ENCODE results near the gene SLC35F3. TPM values are rescaled to one million over a fixed set of nuclear protein-coding genes. Genes with fewer than 3 reads are reported as not detected.

Gene SLC35F3
- total RNA-seq, 2 donors from 2014 or later = 14.4 to 14.8 TPM

- Histone ChIP-seq H3K4me3 (ENCODE audit: low read length) (no peak overlapping the region), H3K27ac (ENCODE audit: low read depth, low read length) (no peak overlapping the region), H3K9ac (ENCODE audit: extremely low read depth, low read length, poor library complexity, severe bottlenecking) (no peak overlapping the region), H3K36me3 (ENCODE audit: control insufficient read depth, insufficient read depth, low read length) (no peaks in the 10 kb centered on the region), H3K9me3 (ENCODE audit: control insufficient read depth, low read length) (no peaks in the 10 kb centered on the region), H3K4me1 (ENCODE audit: control insufficient read depth, insufficient read depth, low read length) (no peaks in the 10 kb centered on the region), H3K27me3 (ENCODE audit: control insufficient read depth, insufficient read depth, low read length, poor library complexity, severe bottlenecking) (no peaks in the 10 kb centered on the region)
- peaks cover 17% of the 10 kb centered on the region for H3K4me1 Mint-ChIP-seq
- no peaks in the 10 kb centered on the region for H3K27me3 Mint-ChIP-seq (ENCODE audit: insufficient read depth)
- H3K36me3 Mint-ChIP-seq (ENCODE audit: low read depth) = no peaks in the 10 kb centered on the region
- H3K27ac Mint-ChIP-seq = no peak overlapping the region
- TF ChIP-seq CTCF (conservative IDR thresholded peaks at IDR 0.05) = no peak
- WGBS, 2 experiments (ENCODE audit: insufficient coverage in 1 of 2, insufficient read length in 1 of 2) = 75 to 80% methylated on average over 4 to 5 of the region's 5 CpGs
- H3K4me3 Mint-ChIP-seq = no peak overlapping the region
- peak; percentile 57 for DNase-seq
- no peaks in the 10 kb centered on the region for H3K9me3 Mint-ChIP-seq
These were observed 259.7 kb downstream of the SLC35F3 start for GRCh38 chr1:234164098-234164709.

- no peak for DNase-seq
- Mint-ChIP-seq H3K27ac (no peak overlapping the region), H3K4me3 (no peak overlapping the region), H3K4me1 (peaks cover 9% of the 10 kb centered on the region), H3K36me3 (ENCODE audit: low read depth) (no peaks in the 10 kb centered on the region), H3K9me3 (no peaks in the 10 kb centered on the region), H3K27me3 (ENCODE audit: insufficient read depth) (no peaks in the 10 kb centered on the region)
- Histone ChIP-seq H3K27ac (ENCODE audit: low read depth, low read length) (no peak overlapping the region), H3K9me3 (ENCODE audit: control insufficient read depth, low read length) (no peaks in the 10 kb centered on the region), H3K9ac (ENCODE audit: extremely low read depth, low read length, poor library complexity, severe bottlenecking) (no peak overlapping the region), H3K27me3 (ENCODE audit: control insufficient read depth, insufficient read depth, low read length, poor library complexity, severe bottlenecking) (no peaks in the 10 kb centered on the region), H3K4me3 (ENCODE audit: low read length) (no peak overlapping the region), H3K36me3 (ENCODE audit: control insufficient read depth, insufficient read depth, low read length) (no peaks in the 10 kb centered on the region), H3K4me1 (ENCODE audit: control insufficient read depth, insufficient read depth, low read length) (no peaks in the 10 kb centered on the region)
- no peak for TF ChIP-seq CTCF (conservative IDR thresholded peaks at IDR 0.05)
- 94% methylated on average over 6 to 7 of the region's 7 CpGs for WGBS, 2 experiments (ENCODE audit: insufficient coverage in 1 of 2, insufficient read length in 1 of 2)
These were observed 263.7 kb downstream of the SLC35F3 start for GRCh38 chr1:234168061-234168724.

- Mint-ChIP-seq H3K36me3 (ENCODE audit: low read depth) (no peaks in the 10 kb centered on the region), H3K27ac (no peak overlapping the region), H3K27me3 (ENCODE audit: insufficient read depth) (no peaks in the 10 kb centered on the region), H3K4me3 (no peak overlapping the region), H3K4me1 (peaks cover 4% of the 10 kb centered on the region), H3K9me3 (no peaks in the 10 kb centered on the region)
- 91 to 94% methylated on average over 8 to 9 of the region's 9 CpGs for WGBS, 2 experiments (ENCODE audit: insufficient coverage in 1 of 2, insufficient read length in 1 of 2)
- Histone ChIP-seq H3K9me3 (ENCODE audit: control insufficient read depth, low read length) (no peaks in the 10 kb centered on the region), H3K4me3 (ENCODE audit: low read length) (no peak overlapping the region), H3K4me1 (ENCODE audit: control insufficient read depth, insufficient read depth, low read length) (no peaks in the 10 kb centered on the region), H3K27ac (ENCODE audit: low read depth, low read length) (no peak overlapping the region), H3K36me3 (ENCODE audit: control insufficient read depth, insufficient read depth, low read length) (no peaks in the 10 kb centered on the region), H3K27me3 (ENCODE audit: control insufficient read depth, insufficient read depth, low read length, poor library complexity, severe bottlenecking) (no peaks in the 10 kb centered on the region), H3K9ac (ENCODE audit: extremely low read depth, low read length, poor library complexity, severe bottlenecking) (no peak overlapping the region)
- no peak for TF ChIP-seq CTCF (conservative IDR thresholded peaks at IDR 0.05)
- no peak for DNase-seq
These were observed 264.8 kb downstream of the SLC35F3 start for GRCh38 chr1:234169161-234169849.
